ENCODE measurements around the gene FNDC3A.

DNA sequence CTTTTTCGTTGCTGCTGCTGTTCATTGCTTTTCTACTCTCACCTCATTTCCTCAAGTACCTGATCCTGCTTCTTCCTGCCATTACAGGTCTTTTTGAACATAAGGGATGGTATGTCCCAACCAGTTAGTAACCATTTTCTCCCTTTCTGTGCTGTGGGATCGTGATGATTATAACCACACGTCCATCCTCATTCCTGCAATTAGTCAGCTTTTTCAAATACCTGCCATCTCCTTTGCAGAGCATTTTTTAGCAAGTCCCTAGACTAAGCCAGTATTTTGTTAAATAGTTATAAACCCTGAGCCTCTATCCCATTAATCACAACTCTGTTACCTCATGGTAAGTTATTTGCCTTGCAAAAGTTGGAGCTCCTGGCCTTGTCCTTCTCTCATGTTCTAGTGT lies 109.2 kb downstream of the FNDC3A start:
- TF ChIP-seq, protein P1, sequence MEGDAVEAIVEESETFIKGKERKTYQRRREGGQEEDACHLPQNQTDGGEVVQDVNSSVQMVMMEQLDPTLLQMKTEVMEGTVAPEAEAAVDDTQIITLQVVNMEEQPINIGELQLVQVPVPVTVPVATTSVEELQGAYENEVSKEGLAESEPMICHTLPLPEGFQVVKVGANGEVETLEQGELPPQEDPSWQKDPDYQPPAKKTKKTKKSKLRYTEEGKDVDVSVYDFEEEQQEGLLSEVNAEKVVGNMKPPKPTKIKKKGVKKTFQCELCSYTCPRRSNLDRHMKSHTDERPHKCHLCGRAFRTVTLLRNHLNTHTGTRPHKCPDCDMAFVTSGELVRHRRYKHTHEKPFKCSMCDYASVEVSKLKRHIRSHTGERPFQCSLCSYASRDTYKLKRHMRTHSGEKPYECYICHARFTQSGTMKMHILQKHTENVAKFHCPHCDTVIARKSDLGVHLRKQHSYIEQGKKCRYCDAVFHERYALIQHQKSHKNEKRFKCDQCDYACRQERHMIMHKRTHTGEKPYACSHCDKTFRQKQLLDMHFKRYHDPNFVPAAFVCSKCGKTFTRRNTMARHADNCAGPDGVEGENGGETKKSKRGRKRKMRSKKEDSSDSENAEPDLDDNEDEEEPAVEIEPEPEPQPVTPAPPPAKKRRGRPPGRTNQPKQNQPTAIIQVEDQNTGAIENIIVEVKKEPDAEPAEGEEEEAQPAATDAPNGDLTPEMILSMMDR (IDR thresholded peaks at IDR 0.05; ENCODE audit: low read length) = no peak
- TF ChIP-seq EZH2phosphoT487 (IDR thresholded peaks at IDR 0.05; ENCODE audit: low read length) = no peak

Measured in MM.1S (cell line).